HL-60 (cell line): Measurements from ENCODE around the gene NAPB.
A peak's percentile ranks its signal among the peaks of the same experiment; 100 is the strongest.

ENCODE experiments used
- DNase-seq, 2 experiments: peaks; one replicate each; pipeline ENCODE4 v3.0.0-alpha.2; 2010 to 2020; ENCODE audit warnings: low read depth in 1 of 2, low spot score in 1 of 2
- H3K27ac ChIP-seq: fragments of 250-450 bp; sonication (Bioruptor Pico); replicated peaks from 2 replicates; pipeline ENCODE4 v1.5.1; 2020; ENCODE audit warnings: mild to moderate bottlenecking, moderate library complexity
- H3K27me3 ChIP-seq: fragments of 250-450 bp; sonication (Bioruptor Pico); 2 replicates; pipeline ENCODE4 v1.5.1; 2021; ENCODE audit warnings: mild to moderate bottlenecking, moderate library complexity; ENCODE audit not compliant: insufficient read depth, poor library complexity, severe bottlenecking
- H3K4me3 ChIP-seq: replicated peaks from 2 replicates; pipeline ENCODE4 v1.5.1; 2011; ENCODE audit warnings: mild to moderate bottlenecking, control low read depth, low read length; ENCODE audit not compliant: insufficient read depth
- GABPA ChIP-seq: IDR thresholded peaks from 2 replicates; pipeline ENCODE4 v1.6.1; 2012; ENCODE audit warnings: low read depth
- POLR2AphosphoS5 ChIP-seq: IDR thresholded peaks from 2 replicates; pipeline ENCODE4 v1.6.1; 2012; ENCODE audit warnings: low read depth
- SPI1 ChIP-seq: IDR thresholded peaks from 2 replicates; pipeline ENCODE4 v1.6.1; 2012; ENCODE audit warnings: low read depth, mild to moderate bottlenecking, borderline replicate concordance
- TF ChIP-seq, protein P1 (sequence below): IDR thresholded peaks from 2 replicates; pipeline ENCODE4 v1.6.1; 2012; ENCODE audit warnings: low read depth; ENCODE audit not compliant: insufficient replicate concordance
- TF ChIP-seq, protein P2 (sequence below): IDR thresholded peaks from one replicate; pipeline ENCODE4 v1.5.1; 2011; ENCODE audit warnings: low read length, control low read depth, inconsistent platforms; ENCODE audit not compliant: insufficient read depth

NAPB gene

GRCh38 chr20:23357767-23358562 is 63.3 kb downstream of the NAPB start:
- Histone ChIP-seq H3K27me3 (no peaks in the 10 kb centered on the region), H3K27ac (peak overlapping the region; percentile 80), H3K4me3 (peak overlapping the region; percentile 78)
- no peak for TF ChIP-seq SPI1
- no peak for TF ChIP-seq GABPA
- TF ChIP-seq POLR2AphosphoS5, result peak; percentile 51; the same call in 1 of the 2 replicates
- peak; percentile 98 to 100 for DNase-seq

- Histone ChIP-seq H3K27me3 (no peaks in the 10 kb centered on the region), H3K27ac (no peak overlapping the region), H3K4me3 (no peak overlapping the region)
- no peak for DNase-seq
- TF ChIP-seq SPI1 (no peak), GABPA (no peak), POLR2AphosphoS5 (no peak)
- TF ChIP-seq, protein P1, sequence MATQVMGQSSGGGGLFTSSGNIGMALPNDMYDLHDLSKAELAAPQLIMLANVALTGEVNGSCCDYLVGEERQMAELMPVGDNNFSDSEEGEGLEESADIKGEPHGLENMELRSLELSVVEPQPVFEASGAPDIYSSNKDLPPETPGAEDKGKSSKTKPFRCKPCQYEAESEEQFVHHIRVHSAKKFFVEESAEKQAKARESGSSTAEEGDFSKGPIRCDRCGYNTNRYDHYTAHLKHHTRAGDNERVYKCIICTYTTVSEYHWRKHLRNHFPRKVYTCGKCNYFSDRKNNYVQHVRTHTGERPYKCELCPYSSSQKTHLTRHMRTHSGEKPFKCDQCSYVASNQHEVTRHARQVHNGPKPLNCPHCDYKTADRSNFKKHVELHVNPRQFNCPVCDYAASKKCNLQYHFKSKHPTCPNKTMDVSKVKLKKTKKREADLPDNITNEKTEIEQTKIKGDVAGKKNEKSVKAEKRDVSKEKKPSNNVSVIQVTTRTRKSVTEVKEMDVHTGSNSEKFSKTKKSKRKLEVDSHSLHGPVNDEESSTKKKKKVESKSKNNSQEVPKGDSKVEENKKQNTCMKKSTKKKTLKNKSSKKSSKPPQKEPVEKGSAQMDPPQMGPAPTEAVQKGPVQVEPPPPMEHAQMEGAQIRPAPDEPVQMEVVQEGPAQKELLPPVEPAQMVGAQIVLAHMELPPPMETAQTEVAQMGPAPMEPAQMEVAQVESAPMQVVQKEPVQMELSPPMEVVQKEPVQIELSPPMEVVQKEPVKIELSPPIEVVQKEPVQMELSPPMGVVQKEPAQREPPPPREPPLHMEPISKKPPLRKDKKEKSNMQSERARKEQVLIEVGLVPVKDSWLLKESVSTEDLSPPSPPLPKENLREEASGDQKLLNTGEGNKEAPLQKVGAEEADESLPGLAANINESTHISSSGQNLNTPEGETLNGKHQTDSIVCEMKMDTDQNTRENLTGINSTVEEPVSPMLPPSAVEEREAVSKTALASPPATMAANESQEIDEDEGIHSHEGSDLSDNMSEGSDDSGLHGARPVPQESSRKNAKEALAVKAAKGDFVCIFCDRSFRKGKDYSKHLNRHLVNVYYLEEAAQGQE, result no peak
- TF ChIP-seq, protein P2, sequence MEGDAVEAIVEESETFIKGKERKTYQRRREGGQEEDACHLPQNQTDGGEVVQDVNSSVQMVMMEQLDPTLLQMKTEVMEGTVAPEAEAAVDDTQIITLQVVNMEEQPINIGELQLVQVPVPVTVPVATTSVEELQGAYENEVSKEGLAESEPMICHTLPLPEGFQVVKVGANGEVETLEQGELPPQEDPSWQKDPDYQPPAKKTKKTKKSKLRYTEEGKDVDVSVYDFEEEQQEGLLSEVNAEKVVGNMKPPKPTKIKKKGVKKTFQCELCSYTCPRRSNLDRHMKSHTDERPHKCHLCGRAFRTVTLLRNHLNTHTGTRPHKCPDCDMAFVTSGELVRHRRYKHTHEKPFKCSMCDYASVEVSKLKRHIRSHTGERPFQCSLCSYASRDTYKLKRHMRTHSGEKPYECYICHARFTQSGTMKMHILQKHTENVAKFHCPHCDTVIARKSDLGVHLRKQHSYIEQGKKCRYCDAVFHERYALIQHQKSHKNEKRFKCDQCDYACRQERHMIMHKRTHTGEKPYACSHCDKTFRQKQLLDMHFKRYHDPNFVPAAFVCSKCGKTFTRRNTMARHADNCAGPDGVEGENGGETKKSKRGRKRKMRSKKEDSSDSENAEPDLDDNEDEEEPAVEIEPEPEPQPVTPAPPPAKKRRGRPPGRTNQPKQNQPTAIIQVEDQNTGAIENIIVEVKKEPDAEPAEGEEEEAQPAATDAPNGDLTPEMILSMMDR, result no peak
Measured at GRCh38 chr20:23356203-23356602, 65.1 kb downstream of the NAPB start.

DNA sequence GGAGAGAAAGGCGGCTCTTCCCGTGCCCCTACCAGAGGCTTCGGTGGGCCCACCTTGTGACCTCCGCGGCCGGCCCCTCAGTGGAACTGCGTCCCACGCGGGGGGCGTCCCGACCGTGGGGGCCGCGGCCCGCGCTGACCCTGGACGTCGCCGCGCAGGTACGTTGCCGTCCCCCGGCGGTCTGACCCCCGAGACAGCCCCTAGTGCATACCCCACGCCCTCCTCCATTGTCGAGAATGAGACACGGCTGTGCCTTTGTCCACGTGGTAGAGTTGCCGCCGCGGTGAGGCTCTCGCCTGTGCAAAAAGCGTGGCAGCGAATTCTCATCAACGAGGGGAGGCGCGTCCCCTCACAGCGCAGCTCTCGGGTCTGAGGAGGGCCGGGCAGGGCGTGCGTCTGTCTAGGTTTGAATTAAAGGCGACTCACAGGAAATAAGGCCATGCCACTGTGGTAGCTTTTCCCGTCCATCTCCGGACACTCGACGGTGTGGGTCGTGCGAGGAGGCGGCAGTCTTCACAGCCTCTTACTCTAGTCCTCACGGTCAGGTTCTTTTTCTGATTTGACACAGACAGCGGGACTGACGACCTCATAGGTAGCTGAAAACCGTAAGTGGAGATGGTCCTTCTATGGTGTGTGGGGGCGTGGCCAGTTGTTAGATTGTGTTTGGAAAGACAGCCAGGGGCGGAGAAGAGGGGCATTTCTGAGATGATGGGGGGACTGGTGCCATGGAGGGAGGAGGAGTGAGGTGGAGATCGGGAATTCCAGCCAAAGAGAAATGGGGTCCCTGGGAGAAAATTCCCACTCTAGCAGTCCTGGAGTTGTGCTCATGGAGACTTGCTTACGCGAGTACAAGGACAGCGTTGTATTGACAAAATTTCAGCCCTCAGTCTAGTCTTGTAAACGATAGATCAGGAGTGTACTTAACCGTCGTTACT is 70.1 kb downstream of the NAPB start:
- TF ChIP-seq GABPA (no peak), SPI1 (no peak), POLR2AphosphoS5 (no peak)
- TF ChIP-seq, protein P2, result no peak
- TF ChIP-seq, protein P1, result no peak
- Histone ChIP-seq H3K4me3 (peak overlapping the region; percentile 80), H3K27me3 (no peaks in the 10 kb centered on the region), H3K27ac (peak overlapping the region; percentile 90)
- peak; percentile 43 to 45 for DNase-seq

DNA sequence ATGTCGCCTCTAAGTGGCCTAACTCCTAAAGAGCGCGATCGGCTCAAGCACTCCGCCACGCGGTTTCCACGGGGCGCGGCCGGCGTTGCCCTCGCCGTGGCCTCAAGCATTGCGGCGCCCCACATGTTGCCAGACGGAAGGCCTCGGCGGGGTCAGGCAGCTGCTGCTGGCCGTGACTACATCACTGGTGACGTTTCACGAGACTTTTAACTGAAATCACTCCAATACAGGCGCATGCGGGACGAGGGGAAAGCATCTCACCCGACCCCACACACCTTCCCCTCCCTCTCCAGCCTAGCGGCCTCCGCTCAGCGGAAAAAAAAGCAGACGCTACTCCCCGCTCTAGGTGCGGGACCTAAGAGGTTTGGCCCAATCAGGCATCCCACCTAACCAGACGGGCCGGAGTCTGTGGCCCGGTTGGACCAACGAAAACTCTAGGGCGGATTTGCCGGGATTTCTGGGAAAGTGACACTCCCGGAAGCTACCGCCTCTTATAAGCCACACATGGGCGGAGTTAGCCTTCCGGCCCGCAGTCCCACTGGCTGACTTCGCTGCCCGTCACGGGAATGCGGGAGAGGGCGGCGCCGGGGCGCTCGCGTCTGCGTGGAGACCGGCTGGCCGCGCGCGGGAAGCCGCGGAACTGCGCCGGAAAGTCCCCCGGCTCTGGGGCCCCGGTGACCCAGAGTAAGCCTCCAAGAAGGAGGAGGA is 70.9 kb downstream of the NAPB start, which contains the start of gene NXT1:
Gene NXT1, plus strand, starts transcription at position 596 of the 708 bp plus-strand sequence. CDS start 3,251 bp downstream, outside the sequence.
- H3K27ac ChIP-seq, result peak within 1 kb of the TSS; percentile 90
- TF ChIP-seq GABPA (peak; percentile 91), SPI1 (no peak), POLR2AphosphoS5 (peak; percentile 70)
- TF ChIP-seq, protein P2, result no peak
- TF ChIP-seq, protein P1, result peak; percentile 44
- peak; percentile 94 to 97 for DNase-seq

More for the DNA sequence above, 70.9 kb downstream of the NAPB start, which contains the start of gene NXT1:
- Histone ChIP-seq H3K4me3 (peak within 1 kb of the TSS; percentile 80), H3K27me3 (no peaks in the 10 kb centered on the region)
